DND-41 (cell line): ENCODE results near the gene PPIP5K2.

ENCODE experiments used
- ATAC-seq: fragments of 200-7000 bp; cut with Tn5 transposase; 3 replicates; pipeline ENCODE4 v1.9.1; 2021; ENCODE audit warnings: low read depth; ENCODE audit not compliant: insufficient read depth
- DNase-seq: peaks from one replicate; pipeline ENCODE4 v3.0.0-alpha.2; 2020
- H2AFZ ChIP-seq: 2 replicates; pipeline ENCODE4 v1.6.0; 2012; ENCODE audit warnings: low read depth, low read length
- H3K27ac ChIP-seq: 2 replicates; pipeline ENCODE4 v1.5.1; 2012; ENCODE audit warnings: low read length, inconsistent platforms
- H3K27me3 ChIP-seq: fragments of 200-600 bp; sonication (generic); 2 replicates; pipeline ENCODE4 v1.6.0; 2012; ENCODE audit warnings: low read length, mild to moderate bottlenecking, inconsistent platforms; ENCODE audit not compliant: insufficient read depth, poor library complexity
- H3K36me3 ChIP-seq: 2 replicates; pipeline ENCODE4 v1.5.1; 2012; ENCODE audit warnings: low read length, inconsistent platforms; ENCODE audit not compliant: insufficient read depth
- H3K4me1 ChIP-seq: 2 replicates; pipeline ENCODE4 v1.5.1; 2012; ENCODE audit warnings: mild to moderate bottlenecking, low read length; ENCODE audit not compliant: insufficient read depth
- H3K4me2 ChIP-seq: 2 replicates; pipeline ENCODE4 v1.6.0; 2012; ENCODE audit warnings: mild to moderate bottlenecking, moderate library complexity, low read length, inconsistent platforms; ENCODE audit not compliant: insufficient read depth
- H3K4me3 ChIP-seq, 2 experiments: fragments of 200-600 bp in 1 of 2; shearing (Covaris generic) in 1 of 2; 2 replicates each; pipeline ENCODE4 v1.5.1; 2012 to 2016; ENCODE audit warnings: inconsistent platforms in 2 of 2, low read length in 2 of 2, mild to moderate bottlenecking in 2 of 2, low read depth in 1 of 2, moderate library complexity in 1 of 2
- H3K79me2 ChIP-seq: 2 replicates; pipeline ENCODE4 v1.6.0; 2012; ENCODE audit warnings: low read length, inconsistent platforms; ENCODE audit not compliant: insufficient read depth
- H3K9ac ChIP-seq: 2 replicates; pipeline ENCODE4 v1.6.0; 2012; ENCODE audit warnings: low read depth, mild to moderate bottlenecking, inconsistent platforms, low read length, moderate library complexity
- H3K9me3 ChIP-seq: 2 replicates; pipeline ENCODE4 v1.5.1; 2012; ENCODE audit warnings: low read length, moderate library complexity, mild to moderate bottlenecking, inconsistent platforms; ENCODE audit not compliant: insufficient read depth, severe bottlenecking
- H4K20me1 ChIP-seq: 2 replicates; pipeline ENCODE4 v1.6.0; 2012; ENCODE audit warnings: low read length; ENCODE audit not compliant: insufficient read depth
- EZH2 ChIP-seq: IDR thresholded peaks from 3 replicates; pipeline ENCODE4 v1.6.1; 2012; ENCODE audit warnings: borderline replicate concordance, low read depth, mild to moderate bottlenecking, moderate library complexity, low read length, inconsistent platforms; ENCODE audit not compliant: severe bottlenecking
- TF ChIP-seq, protein P1 (sequence below): IDR thresholded peaks from 2 replicates; pipeline ENCODE4 v1.5.1; 2012; ENCODE audit warnings: borderline replicate concordance, low read length, moderate library complexity, mild to moderate bottlenecking; ENCODE audit not compliant: poor library complexity, severe bottlenecking; ENCODE audit errors: extremely low read depth

PPIP5K2 gene

DNA sequence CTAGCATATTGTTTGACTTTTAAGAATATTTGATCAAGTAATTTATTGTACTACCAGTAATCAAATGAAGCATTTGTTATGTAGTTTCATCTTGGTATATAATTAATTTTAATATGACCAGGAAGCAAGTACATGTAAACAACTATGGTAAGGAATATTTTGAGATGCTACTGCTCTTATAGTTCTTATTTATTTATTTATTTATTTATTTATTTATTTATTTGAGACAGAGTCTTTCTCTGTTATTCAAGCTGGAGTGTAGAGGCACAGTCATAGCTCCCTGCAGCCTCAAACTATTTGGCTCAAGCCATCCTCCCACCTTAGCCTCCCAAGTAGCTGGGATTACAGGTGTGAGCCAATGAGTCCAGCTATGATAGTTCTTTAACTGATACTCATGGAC is 8.1 kb downstream of the PPIP5K2 start:
- Histone ChIP-seq H3K27me3 (no peaks in the 10 kb centered on the region), H4K20me1 (0 out of 2 replicates have a peak, but pooled peaks cover 2% of the 10 kb centered on the region), H3K4me1 (peaks cover 3% of the 10 kb centered on the region; the same call in 1 of the 2 replicates), H3K4me3 (no peak overlapping the region), H2AFZ (no peak overlapping the region), H3K79me2 (peaks cover 47% of the 10 kb centered on the region), H3K9me3 (no peaks in the 10 kb centered on the region), H3K4me2 (no peak overlapping the region), H3K9ac (no peak overlapping the region), H3K36me3 (peaks cover 2% of the 10 kb centered on the region; the same call in 1 of the 2 replicates), H3K27ac (no peak overlapping the region)
- DNase-seq = no peak
- TF ChIP-seq, protein P1, sequence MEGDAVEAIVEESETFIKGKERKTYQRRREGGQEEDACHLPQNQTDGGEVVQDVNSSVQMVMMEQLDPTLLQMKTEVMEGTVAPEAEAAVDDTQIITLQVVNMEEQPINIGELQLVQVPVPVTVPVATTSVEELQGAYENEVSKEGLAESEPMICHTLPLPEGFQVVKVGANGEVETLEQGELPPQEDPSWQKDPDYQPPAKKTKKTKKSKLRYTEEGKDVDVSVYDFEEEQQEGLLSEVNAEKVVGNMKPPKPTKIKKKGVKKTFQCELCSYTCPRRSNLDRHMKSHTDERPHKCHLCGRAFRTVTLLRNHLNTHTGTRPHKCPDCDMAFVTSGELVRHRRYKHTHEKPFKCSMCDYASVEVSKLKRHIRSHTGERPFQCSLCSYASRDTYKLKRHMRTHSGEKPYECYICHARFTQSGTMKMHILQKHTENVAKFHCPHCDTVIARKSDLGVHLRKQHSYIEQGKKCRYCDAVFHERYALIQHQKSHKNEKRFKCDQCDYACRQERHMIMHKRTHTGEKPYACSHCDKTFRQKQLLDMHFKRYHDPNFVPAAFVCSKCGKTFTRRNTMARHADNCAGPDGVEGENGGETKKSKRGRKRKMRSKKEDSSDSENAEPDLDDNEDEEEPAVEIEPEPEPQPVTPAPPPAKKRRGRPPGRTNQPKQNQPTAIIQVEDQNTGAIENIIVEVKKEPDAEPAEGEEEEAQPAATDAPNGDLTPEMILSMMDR = no peak
- TF ChIP-seq EZH2 = no peak
- no peak for ATAC-seq

DNA sequence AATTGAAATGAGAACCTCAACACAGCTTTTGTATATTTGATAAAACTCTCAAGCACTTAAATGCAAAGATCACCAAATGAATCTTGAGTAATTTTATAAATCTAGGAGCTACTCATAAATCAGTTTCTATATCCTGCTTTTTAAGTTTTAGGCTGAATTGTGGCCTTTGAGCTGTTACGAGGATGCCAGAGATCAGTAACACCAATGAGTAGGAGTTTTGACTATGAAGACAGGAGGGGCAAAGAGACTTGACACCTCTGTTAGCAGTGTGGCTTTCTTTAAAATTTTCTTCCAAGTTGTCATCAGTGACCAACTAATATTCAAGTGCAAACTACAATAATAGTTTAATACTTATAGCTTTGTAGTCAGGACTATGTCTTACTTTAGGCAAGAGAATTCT is 12.6 kb downstream of the PPIP5K2 start:
- ATAC-seq (no peak), DNase-seq (no peak)
- TF ChIP-seq, protein P1 = no peak
- TF ChIP-seq EZH2 = no peak
- Histone ChIP-seq H3K4me2 (no peak overlapping the region), H3K9me3 (no peaks in the 10 kb centered on the region), H2AFZ (no peak overlapping the region), H3K4me1 (no peaks in the 10 kb centered on the region), H3K36me3 (peaks cover 22% of the 10 kb centered on the region), H3K9ac (no peak overlapping the region), H3K27me3 (no peaks in the 10 kb centered on the region), H3K27ac (no peak overlapping the region), H4K20me1 (no peaks in the 10 kb centered on the region), H3K4me3 (no peak overlapping the region), H3K79me2 (peaks cover 16% of the 10 kb centered on the region)

DNA sequence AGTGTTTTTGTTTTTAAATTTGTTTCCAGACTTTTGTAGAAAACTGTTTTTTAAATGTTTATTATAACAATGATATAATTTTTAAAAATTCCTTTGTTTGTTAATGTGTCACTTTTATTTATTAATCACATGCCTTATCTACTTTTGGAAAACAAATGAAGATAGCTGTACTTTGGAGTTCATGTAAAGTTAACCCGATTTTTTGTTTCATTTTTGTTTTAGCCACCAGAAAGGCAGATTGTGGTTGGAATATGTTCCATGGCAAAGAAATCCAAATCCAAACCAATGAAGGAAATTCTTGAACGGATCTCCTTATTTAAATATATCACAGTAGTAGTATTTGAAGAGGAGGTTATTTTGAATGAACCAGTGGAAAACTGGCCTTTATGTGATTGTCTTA is 13.1 kb downstream of the PPIP5K2 start:
- Histone ChIP-seq H2AFZ (no peak overlapping the region), H3K27me3 (no peaks in the 10 kb centered on the region), H4K20me1 (no peaks in the 10 kb centered on the region), H3K9me3 (no peaks in the 10 kb centered on the region), H3K4me2 (no peak overlapping the region), H3K79me2 (peaks cover 12% of the 10 kb centered on the region), H3K27ac (no peak overlapping the region), H3K4me1 (no peaks in the 10 kb centered on the region), H3K9ac (no peak overlapping the region), H3K36me3 (peaks cover 22% of the 10 kb centered on the region), H3K4me3 (no peak overlapping the region)
- ATAC-seq (no peak), DNase-seq (no peak)
- TF ChIP-seq, protein P1 = no peak
- no peak for TF ChIP-seq EZH2

DNA sequence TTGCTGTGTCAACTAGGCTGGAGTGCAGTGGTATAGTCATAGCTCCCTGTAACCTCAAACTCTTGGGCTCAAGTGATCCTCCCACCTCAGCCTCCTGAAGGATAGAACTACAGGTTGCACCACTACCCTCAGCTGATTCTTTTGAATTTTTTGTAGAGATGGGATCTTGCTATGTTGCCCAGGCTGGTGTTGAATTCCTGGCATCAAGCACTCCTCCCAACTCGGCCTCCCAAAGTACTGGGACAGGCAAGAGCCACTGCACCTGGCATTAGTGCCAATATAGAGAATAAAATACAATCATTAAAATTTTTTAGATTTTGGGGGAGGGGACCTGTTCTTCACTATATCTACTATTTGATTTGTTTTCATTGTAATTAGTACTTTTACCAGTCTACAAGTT is 15.4 kb downstream of the PPIP5K2 start:
- ATAC-seq = no peak
- TF ChIP-seq, protein P1 = no peak
- TF ChIP-seq EZH2 = no peak
- peaks cover 41% of the 10 kb centered on the region for H3K36me3 ChIP-seq
- no peak overlapping the region for H2AFZ ChIP-seq
- H3K79me2 ChIP-seq = no peaks in the 10 kb centered on the region
- no peaks in the 10 kb centered on the region for H3K27me3 ChIP-seq
- no peak for DNase-seq
- no peak overlapping the region for H3K4me2 ChIP-seq
- no peaks in the 10 kb centered on the region for H3K9me3 ChIP-seq
- no peak overlapping the region for H3K4me3 ChIP-seq
- no peaks in the 10 kb centered on the region for H3K4me1 ChIP-seq
- H4K20me1 ChIP-seq = no peaks in the 10 kb centered on the region
- no peak overlapping the region for H3K27ac ChIP-seq
- no peak overlapping the region for H3K9ac ChIP-seq
